H1 (cell line): ENCODE data around the gene HTR3A.

Experiments
- CTCF ChIP-seq, 3 experiments: IDR thresholded peaks; 1 replicate in 2 of 3; 2 replicates in 1 of 3; pipeline versions ENCODE4 v1.5.1 to v1.6.1; 2011; ENCODE audit warnings: low read length in 3 of 3, mild to moderate bottlenecking in 3 of 3, inconsistent platforms in 2 of 3, low read depth in 1 of 3, moderate library complexity in 1 of 3; ENCODE audit not compliant: insufficient read depth in 1 of 3; ENCODE audit errors: control extremely low read depth in 1 of 3
- EZH2 ChIP-seq: fragments of 200-600 bp; sonication (generic); IDR thresholded peaks from 2 replicates; pipeline ENCODE4 v1.7.1; 2012; ENCODE audit warnings: low read depth, mild to moderate bottlenecking, moderate library complexity, low read length, inconsistent platforms; ENCODE audit not compliant: severe bottlenecking
- MAFK ChIP-seq: IDR thresholded peaks from 2 replicates; pipeline ENCODE4 v1.6.1; 2012; ENCODE audit warnings: low read depth, mild to moderate bottlenecking, improper control_type of control experiment, low read length
- POLR2AphosphoS5 ChIP-seq: IDR thresholded peaks from 2 replicates; pipeline ENCODE4 v1.6.1; 2011; ENCODE audit warnings: low read depth, low read length
- SP1 ChIP-seq: IDR thresholded peaks from 2 replicates; pipeline ENCODE4 v1.6.1; 2011; ENCODE audit warnings: low read depth, low read length
- TAF1 ChIP-seq: IDR thresholded peaks from 2 replicates; pipeline ENCODE4 v1.6.1; 2011; ENCODE audit warnings: mild to moderate bottlenecking, low read depth, low read length
- TBP ChIP-seq: IDR thresholded peaks from 2 replicates; pipeline ENCODE4 v1.6.1; 2011; ENCODE audit warnings: low read depth, low read length, improper control_type of control experiment

- TF ChIP-seq CTCF (IDR thresholded peaks at IDR 0.05; ENCODE audit: control extremely low read depth in 1 of 3, insufficient read depth in 1 of 3, low read depth in 1 of 3, low read length in 3 of 3) = no peak
- TF ChIP-seq SP1 = no peak
- TF ChIP-seq POLR2AphosphoS5 = no peak
- TF ChIP-seq TAF1 = no peak
- no peak for TF ChIP-seq MAFK
- no peak for TF ChIP-seq EZH2
- no peak for TF ChIP-seq TBP
These were observed 7.4 kb downstream of the HTR3A start for GRCh38 chr11:113982306-113982705.
